IPS DF 4.7 (cell line): ENCODE data around the gene ZCRB1.
A peak's percentile ranks its signal among the peaks of the same experiment; 100 is the strongest.
"Not testable (repeated sequence)": the region's sequence is repeated elsewhere in the genome, so short reads cannot be mapped to it uniquely, and the experiment has no call there.

Source experiments
- DNase-seq: peaks from one replicate; pipeline ENCODE4 v3.0.0-alpha.2; 2013; ENCODE audit warnings: low spot score; ENCODE audit errors: extremely low read depth

The ZCRB1 gene

GRCh38 chr12:42325653-42326474 lies at the start of gene ZCRB1, which contains the start of gene PPHLN1:
Gene ZCRB1 (minus strand): TSS chr12:42326094. CDS start chr12:42324102, 1,992 bp downstream.
Gene PPHLN1 (plus strand): TSS chr12:42326167. CDS start chr12:42335903, 9,736 bp downstream.
- DNase-seq, result peak; percentile 51

GRCh38 chr12:42373669-42374068 lies 47.8 kb upstream of the ZCRB1 start:
- DNase-seq, result no peak

- peak; percentile 68 for DNase-seq
Observed at GRCh38 chr12:42372154-42372791, 46.4 kb upstream of the ZCRB1 start.

- DNase-seq, result no peak
Observed at GRCh38 chr12:42370013-42370412, 44.1 kb upstream of the ZCRB1 start.

GRCh38 chr12:42365486-42365885 lies 39.6 kb upstream of the ZCRB1 start:
- no peak for DNase-seq

GRCh38 chr12:42364692-42365091 lies 38.8 kb upstream of the ZCRB1 start:
- DNase-seq, result no peak

GRCh38 chr12:42362647-42363260 lies 36.9 kb upstream of the ZCRB1 start:
- no peak for DNase-seq

- no peak for DNase-seq
Observed at GRCh38 chr12:42361909-42362646, 36.2 kb upstream of the ZCRB1 start.

GRCh38 chr12:42360747-42361403 lies 35.0 kb upstream of the ZCRB1 start:
- DNase-seq, result no peak

GRCh38 chr12:42356344-42356743 lies 30.4 kb upstream of the ZCRB1 start:
- no peak for DNase-seq

- not testable (repeated sequence) for DNase-seq
Observed at GRCh38 chr12:42350021-42350407, 24.1 kb upstream of the ZCRB1 start.

- not testable (repeated sequence) for DNase-seq
Observed at GRCh38 chr12:42349119-42350020, 23.5 kb upstream of the ZCRB1 start.

- DNase-seq, result no peak
Observed at GRCh38 chr12:42346403-42347002, 20.6 kb upstream of the ZCRB1 start.

GRCh38 chr12:42343721-42344120 lies 17.8 kb upstream of the ZCRB1 start:
- no peak for DNase-seq

- DNase-seq, result no peak
Observed at GRCh38 chr12:42342028-42342427, 16.1 kb upstream of the ZCRB1 start.

- no peak for DNase-seq
Observed at GRCh38 chr12:42338280-42338679, 12.4 kb upstream of the ZCRB1 start.

- no peak for DNase-seq
Observed at GRCh38 chr12:42336286-42336685, 10.4 kb upstream of the ZCRB1 start.

- no peak for DNase-seq
Observed at GRCh38 chr12:42332301-42333285, 6.7 kb upstream of the ZCRB1 start.
